Dermis microvascular lymphatic vessel endothelial cell (primary cell): Measurements from ENCODE around the gene CC2D1A. TPM values are rescaled to one million over a fixed set of nuclear protein-coding genes. Genes with fewer than 3 reads are reported as not detected.
A peak's percentile ranks its signal among the peaks of the same experiment; 100 is the strongest.

ENCODE experiments used
- DNase-seq, 2 donors: peaks; one replicate each; pipeline versions ENCODE4 v3.0.0 to v3.0.0-alpha.2; 2010; ENCODE audit warnings: low read depth in 2 of 2
- total RNA-seq: library from RNA; depleted of rRNA; stranded (reverse); fragments of >200 nt; gene quantifications from 2 replicates; pipeline ENCODE4 v1.2.1, GENCODE V29; 2014

CC2D1A gene
- total RNA-seq, 1 donor from 2014 or later, result 3.7 TPM

GRCh38 chr19:13935765-13936510, 29.9 kb downstream of the CC2D1A start:
- DNase-seq, result no peak

- DNase-seq, result no peak
These were observed 31.7 kb downstream of the CC2D1A start for GRCh38 chr19:13937479-13938300.

- no peak for DNase-seq
These were observed 32.5 kb downstream of the CC2D1A start, which contains the start of gene PODNL1 for GRCh38 chr19:13938301-13939064. TSS of gene PODNL1 (minus strand) at chr19:13938417. CDS start at chr19:13938181, 236 bp downstream.

GRCh38 chr19:13942023-13942684, 36.2 kb downstream of the CC2D1A start:
- no peak for DNase-seq

GRCh38 chr19:13946414-13946813, 40.4 kb downstream of the CC2D1A start:
- no peak for DNase-seq

- no peak for DNase-seq
These were observed 45.0 kb downstream of the CC2D1A start for GRCh38 chr19:13951043-13951442.

GRCh38 chr19:13951799-13952153, 45.8 kb downstream of the CC2D1A start:
- DNase-seq, result no peak

- DNase-seq, result peak; percentile 99 to 100
These were observed 46.3 kb downstream of the CC2D1A start, which contains the start of gene DCAF15 for GRCh38 chr19:13952154-13952930. TSS of gene DCAF15 (plus strand) at chr19:13952509. CDS start at chr19:13952513, 4 bp downstream.

GRCh38 chr19:13952931-13953531, 47.0 kb downstream of the CC2D1A start:
- peak in 1 of 2 donors; percentile 17 for DNase-seq

- DNase-seq, result no peak
These were observed 48.2 kb downstream of the CC2D1A start for GRCh38 chr19:13954185-13954584.

GRCh38 chr19:13955662-13956364, 49.8 kb downstream of the CC2D1A start:
- no peak for DNase-seq

GRCh38 chr19:13956365-13956744, 50.4 kb downstream of the CC2D1A start:
- DNase-seq, result no peak

GRCh38 chr19:13957051-13957450, 51.0 kb downstream of the CC2D1A start:
- DNase-seq, result no peak

GRCh38 chr19:13958043-13958442, 52.0 kb downstream of the CC2D1A start:
- no peak for DNase-seq

- no peak for DNase-seq
These were observed 53.4 kb downstream of the CC2D1A start for GRCh38 chr19:13959141-13959961.

- peak in 1 of 2 donors; percentile 24 for DNase-seq
These were observed 54.2 kb downstream of the CC2D1A start for GRCh38 chr19:13959962-13960862.
